ENCODE results near the gene COP1.

The COP1 gene

DNA sequence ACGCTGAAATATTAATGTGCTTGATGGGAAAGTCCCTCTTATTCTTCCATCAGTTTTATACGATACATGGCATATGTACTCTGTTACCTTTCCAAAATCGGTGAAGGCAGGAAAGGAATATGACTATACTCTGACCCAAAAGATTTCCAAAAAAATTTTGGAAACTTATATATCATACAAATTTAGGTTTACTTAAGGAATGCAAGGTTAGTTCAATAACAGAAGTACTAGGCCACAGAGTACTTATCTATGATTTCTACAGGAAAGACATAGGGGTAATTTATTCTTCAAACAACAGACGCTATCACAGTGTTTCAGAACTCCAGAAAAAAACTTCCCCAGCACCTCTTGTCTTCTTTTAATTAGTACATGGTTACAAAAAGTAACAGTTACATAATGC lies 84.8 kb downstream of the COP1 start:
- no peak for DNase-seq (ENCODE audit: extremely low spot score)

GRCh38 chr1:176119549-176119948 lies 87.5 kb downstream of the COP1 start:
- TF ChIP-seq, protein P1, sequence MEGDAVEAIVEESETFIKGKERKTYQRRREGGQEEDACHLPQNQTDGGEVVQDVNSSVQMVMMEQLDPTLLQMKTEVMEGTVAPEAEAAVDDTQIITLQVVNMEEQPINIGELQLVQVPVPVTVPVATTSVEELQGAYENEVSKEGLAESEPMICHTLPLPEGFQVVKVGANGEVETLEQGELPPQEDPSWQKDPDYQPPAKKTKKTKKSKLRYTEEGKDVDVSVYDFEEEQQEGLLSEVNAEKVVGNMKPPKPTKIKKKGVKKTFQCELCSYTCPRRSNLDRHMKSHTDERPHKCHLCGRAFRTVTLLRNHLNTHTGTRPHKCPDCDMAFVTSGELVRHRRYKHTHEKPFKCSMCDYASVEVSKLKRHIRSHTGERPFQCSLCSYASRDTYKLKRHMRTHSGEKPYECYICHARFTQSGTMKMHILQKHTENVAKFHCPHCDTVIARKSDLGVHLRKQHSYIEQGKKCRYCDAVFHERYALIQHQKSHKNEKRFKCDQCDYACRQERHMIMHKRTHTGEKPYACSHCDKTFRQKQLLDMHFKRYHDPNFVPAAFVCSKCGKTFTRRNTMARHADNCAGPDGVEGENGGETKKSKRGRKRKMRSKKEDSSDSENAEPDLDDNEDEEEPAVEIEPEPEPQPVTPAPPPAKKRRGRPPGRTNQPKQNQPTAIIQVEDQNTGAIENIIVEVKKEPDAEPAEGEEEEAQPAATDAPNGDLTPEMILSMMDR (IDR thresholded peaks at IDR 0.05; ENCODE audit: control extremely low read depth, extremely low read depth, low read depth, missing control alignments): peak; percentile 16
- POLR2A ChIA-PET: no interaction called here
- peak; percentile 11 for DNase-seq (ENCODE audit: extremely low spot score)
- CTCF ChIA-PET: no interaction called here

More for the DNA sequence above, 84.8 kb downstream of the COP1 start:
- TF ChIP-seq, protein P1 (IDR thresholded peaks at IDR 0.05; ENCODE audit: control extremely low read depth, extremely low read depth, low read depth, missing control alignments): no peak
- CTCF ChIA-PET: no interaction called here
- POLR2A ChIA-PET: no interaction called here

DNA sequence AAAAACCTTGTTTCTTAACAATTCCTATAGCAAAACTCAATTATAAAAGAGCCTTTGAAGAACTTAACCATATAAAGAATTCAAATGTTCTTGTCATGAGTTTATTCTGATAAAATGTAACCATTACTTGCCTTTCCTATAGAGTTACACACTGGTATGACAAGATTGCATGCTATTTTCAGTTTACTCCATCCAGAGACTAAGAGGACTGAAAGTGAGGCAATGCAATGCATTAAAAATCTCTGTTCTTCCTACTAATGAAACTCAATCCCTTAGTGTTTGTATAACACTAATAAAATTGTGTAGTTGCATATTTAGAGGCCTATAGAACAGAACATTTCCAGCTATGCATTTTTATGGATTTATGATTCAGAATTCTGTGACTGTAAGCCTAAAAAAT lies 88.1 kb downstream of the COP1 start:
- CTCF ChIA-PET: interaction anchor here (1.2 to 1.4 kb wide), 2 partner anchors 10 to 36 kb away, joined by 3 read pairs; no protein-coding TSS in a partner anchor
- TF ChIP-seq, protein P1 (IDR thresholded peaks at IDR 0.05; ENCODE audit: control extremely low read depth, extremely low read depth, low read depth, missing control alignments): no peak
- no peak for DNase-seq (ENCODE audit: extremely low spot score)
- POLR2A ChIA-PET: no interaction called here

GRCh38 chr1:176111835-176112234 lies 95.3 kb downstream of the COP1 start:
- no peak for DNase-seq (ENCODE audit: extremely low spot score)
- CTCF ChIA-PET: interaction anchor here (0.9 to 1.0 kb wide), 2 partner anchors 11 to 19 kb away, joined by 3 to 4 read pairs; no protein-coding TSS in a partner anchor
- TF ChIP-seq, protein P1 (IDR thresholded peaks at IDR 0.05; ENCODE audit: control extremely low read depth, extremely low read depth, low read depth, missing control alignments): no peak
- POLR2A ChIA-PET: no interaction called here

GRCh38 chr1:176110203-176110602 lies 96.9 kb downstream of the COP1 start:
- TF ChIP-seq, protein P1 (IDR thresholded peaks at IDR 0.05; ENCODE audit: control extremely low read depth, extremely low read depth, low read depth, missing control alignments): no peak
- ChIA-PET CTCF (no interaction called here), POLR2A (no interaction called here)
- DNase-seq (ENCODE audit: extremely low spot score): no peak

DNA sequence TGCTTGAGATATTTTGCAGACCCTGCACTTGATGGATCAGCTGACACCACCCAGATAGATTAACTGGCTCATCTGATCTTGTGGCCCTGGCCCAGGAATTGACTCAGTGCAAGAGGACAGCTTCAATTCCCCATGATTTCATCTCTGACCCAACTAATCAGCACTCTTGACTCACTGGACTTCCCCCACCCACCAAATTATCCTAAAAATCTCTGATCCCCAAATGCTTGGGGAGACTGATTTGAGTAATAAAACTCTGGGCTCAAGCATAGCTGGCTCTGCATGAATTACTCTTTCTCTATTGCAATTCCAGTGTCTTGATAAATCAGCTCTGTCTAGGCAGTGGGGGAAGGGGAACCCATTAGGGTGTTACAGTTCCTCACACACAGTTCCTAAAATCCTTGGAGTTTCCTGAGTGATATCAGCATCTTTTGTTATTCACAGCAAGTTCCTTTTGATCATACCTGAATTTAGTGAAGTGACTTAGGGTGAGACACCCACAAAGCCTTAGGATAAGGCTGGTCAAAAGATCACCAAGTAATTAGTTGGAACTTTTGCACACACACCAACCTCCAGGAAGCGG lies 104.2 kb downstream of the COP1 start:
- ChIA-PET CTCF (interaction anchor here (1.4 kb wide), 1 partner anchor 18 kb away, joined by 4 read pairs; no protein-coding TSS in a partner anchor), POLR2A (no interaction called here)
- TF ChIP-seq, protein P1 (IDR thresholded peaks at IDR 0.05; ENCODE audit: control extremely low read depth, extremely low read depth, low read depth, missing control alignments): no peak
- DNase-seq (ENCODE audit: extremely low spot score): no peak
